GM23338 (cell line): ENCODE results near the gene TULP4. TPM values are rescaled to one million over a fixed set of nuclear protein-coding genes. Genes with fewer than 3 reads are reported as not detected.

Source experiments
- ATAC-seq: fragments of 200-7000 bp; cut with Tn5 transposase; 3 replicates; pipeline ENCODE4 v1.9.1; 2020
- DNase-seq: peaks from one replicate; pipeline ENCODE4 v3.0.0-alpha.2; 2015; ENCODE audit warnings: low spot score
- H2AFZ ChIP-seq: fragments of 200-600 bp; sonication (generic); 2 replicates; pipeline ENCODE4 v1.8.0; 2016; ENCODE audit warnings: antibody characterized with exemption, mild to moderate bottlenecking, moderate library complexity
- H3F3A ChIP-seq: fragments of 200-600 bp; sonication (generic); replicated peaks from 2 replicates; pipeline ENCODE4 v1.8.0; 2017; ENCODE audit warnings: antibody characterized with exemption, mixed run types, low read depth
- H3K27ac ChIP-seq: fragments of 200-600 bp; sonication (generic); 2 replicates; pipeline ENCODE4 v1.6.1; 2016; ENCODE audit warnings: low read depth
- H3K27me3 ChIP-seq: fragments of 200-600 bp; sonication (generic); 2 replicates; pipeline ENCODE4 v1.8.0; 2016; ENCODE audit warnings: mild to moderate bottlenecking, mixed run types, moderate library complexity; ENCODE audit not compliant: insufficient read depth
- H3K36me3 ChIP-seq: fragments of 200-600 bp; sonication (generic); 2 replicates; pipeline ENCODE4 v1.8.0; 2016; ENCODE audit warnings: mild to moderate bottlenecking; ENCODE audit not compliant: insufficient read depth
- H3K4me1 ChIP-seq: fragments of 200-600 bp; sonication (generic); 2 replicates; pipeline ENCODE4 v1.8.0; 2016; ENCODE audit warnings: mild to moderate bottlenecking, moderate library complexity; ENCODE audit not compliant: insufficient read depth
- H3K4me2 ChIP-seq: fragments of 200-600 bp; sonication (generic); 2 replicates; pipeline ENCODE4 v1.7.1; 2017; ENCODE audit warnings: mixed run types
- H3K4me3 ChIP-seq: fragments of 200-600 bp; sonication (generic); 2 replicates; pipeline ENCODE4 v1.6.1; 2016; ENCODE audit warnings: mixed run types
- H3K79me2 ChIP-seq: fragments of 200-600 bp; sonication (generic); replicated peaks from 2 replicates; pipeline ENCODE4 v1.8.0; 2017; ENCODE audit warnings: mild to moderate bottlenecking; ENCODE audit not compliant: insufficient read depth
- H3K9me2 ChIP-seq: fragments of 200-600 bp; sonication (generic); 2 replicates; pipeline ENCODE4 v1.8.0; 2017; ENCODE audit not compliant: insufficient read depth
- H4K20me1 ChIP-seq: fragments of 200-600 bp; sonication (generic); replicated peaks from 2 replicates; pipeline ENCODE4 v1.8.0; 2017; ENCODE audit warnings: mild to moderate bottlenecking; ENCODE audit not compliant: insufficient read depth
- H3K27ac Mint-ChIP-seq: 2 replicates; pipeline ENCODE4 v1.8.0; 2020; ENCODE audit warnings: inconsistent platforms, mild to moderate bottlenecking, moderate library complexity, mixed read lengths
- H3K27me3 Mint-ChIP-seq: 3 replicates; pipeline ENCODE4 v1.8.0; 2022; ENCODE audit warnings: low read depth, mild to moderate bottlenecking, moderate library complexity, mixed read lengths, inconsistent platforms; ENCODE audit not compliant: insufficient read depth, poor library complexity
- H3K36me3 Mint-ChIP-seq: 3 replicates; pipeline ENCODE4 v1.8.0; 2021; ENCODE audit warnings: low read depth, mild to moderate bottlenecking, inconsistent platforms, moderate library complexity, mixed read lengths
- H3K4me1 Mint-ChIP-seq: 3 replicates; pipeline ENCODE4 v1.8.0; 2020; ENCODE audit warnings: mild to moderate bottlenecking, inconsistent platforms, mixed read lengths
- H3K4me3 Mint-ChIP-seq: 3 replicates; pipeline ENCODE4 v1.8.0; 2021; ENCODE audit warnings: moderate library complexity, mild to moderate bottlenecking, inconsistent platforms, mixed read lengths
- H3K9me3 Mint-ChIP-seq: 3 replicates; pipeline ENCODE4 v1.8.0; 2020; ENCODE audit warnings: moderate library complexity, mild to moderate bottlenecking, inconsistent platforms, mixed read lengths
- CREB1 ChIP-seq: fragments of 250-450 bp; sonication (Bioruptor Pico); IDR thresholded peaks from 2 replicates; pipeline ENCODE4 v1.5.0; 2020; ENCODE audit warnings: low read depth, mild to moderate bottlenecking, moderate library complexity
- CTCF ChIP-seq, 2 experiments: fragments of 200-600 bp in 1 of 2; sonication (generic) in 1 of 2; conservative IDR thresholded peaks; 2 replicates each; pipeline versions ENCODE4 v1.5.1 to v1.6.1; 2016 to 2017; ENCODE audit warnings: antibody characterized with exemption in 2 of 2, low read depth in 2 of 2, mild to moderate bottlenecking in 2 of 2, moderate library complexity in 1 of 2
- ETS1 ChIP-seq: IDR thresholded peaks from 2 replicates; pipeline ENCODE4 v1.6.1; 2016; ENCODE audit warnings: antibody characterized with exemption
- EZH2 ChIP-seq: fragments of 200-600 bp; sonication (generic); IDR thresholded peaks from one replicate; pipeline ENCODE4 v1.8.0; 2017; ENCODE audit warnings: antibody characterized with exemption, mild to moderate bottlenecking, low read depth; ENCODE audit not compliant: unreplicated experiment
- EZH2phosphoT487 ChIP-seq: fragments of 200-600 bp; sonication (generic); IDR thresholded peaks from one replicate; pipeline ENCODE4 v1.8.1; 2018; ENCODE audit warnings: antibody characterized with exemption; ENCODE audit not compliant: unreplicated experiment
- JUNB ChIP-seq: IDR thresholded peaks from one replicate; pipeline ENCODE4 v1.6.1; 2016; ENCODE audit warnings: antibody characterized with exemption; ENCODE audit not compliant: unreplicated experiment
- NANOG ChIP-seq: IDR thresholded peaks from 2 replicates; pipeline ENCODE4 v1.6.1; 2016; ENCODE audit warnings: antibody characterized with exemption, borderline replicate concordance
- REST ChIP-seq: IDR thresholded peaks from one replicate; pipeline ENCODE4 v1.6.1; 2018; ENCODE audit warnings: antibody characterized with exemption; ENCODE audit not compliant: unreplicated experiment
- STAT1 ChIP-seq: IDR thresholded peaks from one replicate; pipeline ENCODE4 v1.6.1; 2016; ENCODE audit warnings: antibody characterized with exemption; ENCODE audit not compliant: unreplicated experiment
- ZNF114 ChIP-seq: fragments of 250-450 bp; sonication (Bioruptor Pico); IDR thresholded peaks from 2 replicates; pipeline ENCODE4 v1.5.0; 2020; ENCODE audit warnings: mild to moderate bottlenecking, moderate library complexity
- ZNF331 ChIP-seq: fragments of 250-450 bp; sonication (Bioruptor Pico); IDR thresholded peaks from 2 replicates; pipeline ENCODE4 v1.5.0; 2020; ENCODE audit warnings: low read depth, mild to moderate bottlenecking, moderate library complexity
- ZNF462 ChIP-seq: fragments of 250-450 bp; sonication (Bioruptor Pico); IDR thresholded peaks from 2 replicates; pipeline ENCODE4 v1.5.0; 2020; ENCODE audit warnings: mild to moderate bottlenecking, moderate library complexity
- polyA plus RNA-seq: library from polyadenylated mRNA; unstranded; fragments of >200 nt; fragmentation: Nextera tagmentation; extraction: Ambion mirVana; gene quantifications from 2 replicates; pipeline ENCODE4 v1.2.1, GENCODE V29; 2016
- total RNA-seq: library from RNA; depleted of rRNA; stranded (reverse); fragments of >200 nt; shearing (Covaris generic); gene quantifications from 2 replicates; pipeline ENCODE4 v1.2.3, GENCODE V29; 2014

Gene TULP4
- total and polyA plus RNA-seq, 2 experiments from 2014 or later = 31.2 to 50.2 TPM

GRCh38 chr6:158528826-158529225 is 216.6 kb downstream of the TULP4 start (continued):
- TF ChIP-seq CREB1 (CRISPR knock-in tag) = no peak
- no peak for TF ChIP-seq NANOG
- TF ChIP-seq ETS1 = no peak

- no peak overlapping the region for H3K4me3 Mint-ChIP-seq
- no peaks in the 10 kb centered on the region for H3K36me3 Mint-ChIP-seq
- H2AFZ ChIP-seq = no peak overlapping the region
- no peaks in the 10 kb centered on the region for H3K9me2 ChIP-seq
- H3K4me1 ChIP-seq = no peaks in the 10 kb centered on the region
- H3K4me1 Mint-ChIP-seq = no peaks in the 10 kb centered on the region
- peak; percentile 28; the same call in 1 of the 3 replicates for ATAC-seq
- no peaks in the 10 kb centered on the region for H4K20me1 ChIP-seq
- H3K27ac Mint-ChIP-seq = no peak overlapping the region
- H3K27me3 Mint-ChIP-seq = peaks cover 11% of the 10 kb centered on the region
- no peak for DNase-seq
- no peaks in the 10 kb centered on the region for H3F3A ChIP-seq
- no peak overlapping the region for H3K27ac ChIP-seq
- no peaks in the 10 kb centered on the region for H3K79me2 ChIP-seq
- no peak overlapping the region for H3K4me3 ChIP-seq
- H3K4me2 ChIP-seq = no peak overlapping the region
- H3K9me3 Mint-ChIP-seq = peaks cover 18% of the 10 kb centered on the region
- H3K27me3 ChIP-seq = no peaks in the 10 kb centered on the region
- H3K36me3 ChIP-seq = peaks cover 8% of the 10 kb centered on the region; the same call in 1 of the 2 replicates
- TF ChIP-seq ZNF331 (CRISPR knock-in tag) (no peak), JUNB (no peak), EZH2phosphoT487 (no peak), ZNF462 (CRISPR knock-in tag) (no peak), EZH2 (no peak), STAT1 (no peak), REST (no peak), CREB1 (CRISPR knock-in tag) (no peak), CTCF (conservative IDR thresholded peaks at IDR 0.05; ENCODE audit: low read depth in 2 of 2) (no peak), ETS1 (no peak), ZNF114 (CRISPR knock-in tag) (no peak)
These were observed 217.4 kb downstream of the TULP4 start for GRCh38 chr6:158529629-158530028.
